Heart right ventricle (tissue), 16 donors: ENCODE measurements around the gene NKTR. TPM values are rescaled to one million over a fixed set of nuclear protein-coding genes. Genes with fewer than 3 reads are reported as not detected.
"Not testable (repeated sequence)": the region's sequence is repeated elsewhere in the genome, so short reads cannot be mapped to it uniquely, and the experiment has no call there.

Experiments
- ATAC-seq, 8 donors: fragments of 200-7000 bp; cut with Tn5 transposase; one replicate each; pipeline ENCODE4 v1.9.1; 2020; ENCODE audit warnings: mild to moderate bottlenecking in 8 of 8, moderate library complexity in 8 of 8, moderate number of reproducible peaks in 1 of 8
- DNase-seq, 2 donors: peaks; one replicate each; pipeline ENCODE4 v3.0.0-alpha.2; 2020
- H3K27ac ChIP-seq, 10 donors: fragments of 200-600 bp; sonication (generic) in 2 of 10; one replicate each; pipeline versions ENCODE4 v1.5.0 to v1.8.0; 2020 to 2022; ENCODE audit warnings: mild to moderate bottlenecking in 3 of 10
- H3K27me3 ChIP-seq, 7 donors: fragments of 200-600 bp; one replicate each; pipeline ENCODE4 v1.8.0; 2021 to 2022; ENCODE audit warnings: mild to moderate bottlenecking in 2 of 7
- H3K36me3 ChIP-seq, 9 donors: fragments of 200-600 bp; sonication (generic) in 1 of 9; one replicate each; pipeline versions ENCODE4 v1.5.0 to v1.8.0; 2020 to 2022; ENCODE audit warnings: mild to moderate bottlenecking in 2 of 9
- H3K4me1 ChIP-seq, 9 donors: fragments of 200-600 bp; sonication (generic) in 1 of 9; one replicate each; pipeline versions ENCODE4 v1.5.0 to v1.8.0; 2020 to 2022; ENCODE audit warnings: mild to moderate bottlenecking in 4 of 9
- H3K4me3 ChIP-seq, 10 donors: fragments of 200-600 bp; sonication (generic) in 2 of 10; one replicate each; pipeline versions ENCODE4 v1.5.0 to v1.8.0; 2020 to 2022; ENCODE audit warnings: mild to moderate bottlenecking in 7 of 10, moderate library complexity in 2 of 10
- H3K9me3 ChIP-seq, 11 donors: fragments of 200-600 bp in 10 of 11; sonication (generic) in 2 of 11; one replicate each; pipeline versions ENCODE4 v1.5.0 to v1.8.0; 2013 to 2022; ENCODE audit warnings: mild to moderate bottlenecking in 2 of 11, control low read depth in 1 of 11, moderate library complexity in 1 of 11
- WGBS, 2 donors: extraction: QIAGEN DNeasy Blood & Tissue Kit; methylation state at CpG; one replicate each; pipeline ENCODE4 v1.1.7; 2013; ENCODE audit warnings: inconsistent platforms in 1 of 2; 5-methylcytosine and 5-hydroxymethylcytosine counted together
- intact Hi-C, 10 donors: fragments of 100-400 bp; cut with DNase I; formaldehyde crosslinking; loops; one replicate each; pipeline versions ENCODE4 v1.11.1 to v1.14.2; 2022
- polyA plus RNA-seq, 2 donors: library from polyadenylated mRNA; stranded (reverse); fragments of 200-250 nt; gene quantifications; one replicate each; pipeline ENCODE4 v1.2.3, GENCODE V29; 2013
- total RNA-seq, 10 donors: library from RNA; stranded (reverse); fragmentation: NEBNext Ultra II Directional in 3 of 10; extraction: Animal tissue kit (Norgen Biotek cat#: 25700) in 3 of 10; gene quantifications; one replicate each; pipeline versions ENCODE4 v1.2.1 to v1.2.4, GENCODE V29; 2021 to 2023
- TF ChIP-seq, protein P1 (sequence below), 9 donors: fragments of 200-600 bp; sonication (generic) in 2 of 9; IDR thresholded peaks; one replicate each; pipeline versions ENCODE4 v1.5.0 to v1.8.0; 2021 to 2022; ENCODE audit warnings: antibody characterized with exemption in 9 of 9, mild to moderate bottlenecking in 5 of 9, moderate library complexity in 1 of 9
- donor health status: Arrhythmogenic right ventricular cardiomyopathy.
- donor health status: ischemic (EF 13 %, LVEDD 7.1; RV severe dilation, severe dysfunction).
- donor health status: healthy with polysubstance abuse.
- donor health status: DM: no; HTN: yes; CAD: no.
- donor health status: DM: no; HTN: no; CAD: no.
- donor health status: ischemic (EF 25% LVEDD 6.9; RV normal size, moderate dysfunction).
- donor health status: ischemic (EF 25% LVEDD 5.7; RV mildly dilated, moderate dysfunction).
- donor health status: healthy.
- donor health status: DM: yes; HTN: yes; CAD: no.
- donor health status: Ischemic cardiomyopathy.
- donor health status: ischemic (EF 35%, LVEDD 5.7; RV mildly dilated, moderate dysfunction).
- donor health status: nonischemic (EF 11% LVEDD 7.7; RV severe dilation, severe dysfunction).
- donor health status: DM: yes; HTN: yes; CAD: no.
- donor health status: PGD.
- donor health status: ischemic (EF 29% LVEDD 5.4; RV normal size, mild dysfunction).
- donor health status: nonischemic (EF 23%, LVEDD 6.1; RV moderate dilation, normal function).

Gene NKTR
- total and polyA plus RNA-seq, 12 donors = 10.2 to 59.3 (median 21.9) TPM

DNA sequence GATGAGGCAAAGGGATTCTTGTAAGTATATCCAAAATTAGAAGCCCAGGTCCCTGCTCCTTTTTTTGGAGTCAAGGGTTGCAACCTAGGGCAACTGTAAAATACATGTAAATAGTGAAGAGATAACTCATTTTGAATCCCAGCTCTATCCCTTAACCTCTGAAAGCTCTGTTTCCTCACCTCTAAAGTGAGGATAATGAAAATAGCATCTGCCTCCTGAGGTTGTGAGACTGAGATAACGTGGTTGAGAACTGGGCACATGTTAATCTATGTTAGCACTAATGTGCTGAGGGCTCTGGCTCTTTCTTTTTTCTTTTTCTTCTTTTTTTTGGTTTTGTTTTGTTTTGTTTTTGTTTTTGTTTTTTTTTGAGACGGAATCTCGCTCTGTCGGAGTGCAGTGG lies 4.8 kb upstream of the NKTR start:
- intact Hi-C loops = no loop called here
- WGBS, 2 donors = 80 to 91% methylated on average over 4 of the region's 4 CpGs
- TF ChIP-seq, protein P1, sequence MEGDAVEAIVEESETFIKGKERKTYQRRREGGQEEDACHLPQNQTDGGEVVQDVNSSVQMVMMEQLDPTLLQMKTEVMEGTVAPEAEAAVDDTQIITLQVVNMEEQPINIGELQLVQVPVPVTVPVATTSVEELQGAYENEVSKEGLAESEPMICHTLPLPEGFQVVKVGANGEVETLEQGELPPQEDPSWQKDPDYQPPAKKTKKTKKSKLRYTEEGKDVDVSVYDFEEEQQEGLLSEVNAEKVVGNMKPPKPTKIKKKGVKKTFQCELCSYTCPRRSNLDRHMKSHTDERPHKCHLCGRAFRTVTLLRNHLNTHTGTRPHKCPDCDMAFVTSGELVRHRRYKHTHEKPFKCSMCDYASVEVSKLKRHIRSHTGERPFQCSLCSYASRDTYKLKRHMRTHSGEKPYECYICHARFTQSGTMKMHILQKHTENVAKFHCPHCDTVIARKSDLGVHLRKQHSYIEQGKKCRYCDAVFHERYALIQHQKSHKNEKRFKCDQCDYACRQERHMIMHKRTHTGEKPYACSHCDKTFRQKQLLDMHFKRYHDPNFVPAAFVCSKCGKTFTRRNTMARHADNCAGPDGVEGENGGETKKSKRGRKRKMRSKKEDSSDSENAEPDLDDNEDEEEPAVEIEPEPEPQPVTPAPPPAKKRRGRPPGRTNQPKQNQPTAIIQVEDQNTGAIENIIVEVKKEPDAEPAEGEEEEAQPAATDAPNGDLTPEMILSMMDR (IDR thresholded peaks at IDR 0.05) = no peak
- Histone ChIP-seq H3K4me1 (peaks cover 0 to 21% (median 9%) of the 10 kb centered on the region in 9 donors), H3K4me3 (no peak overlapping the region), H3K9me3 (no peaks in the 10 kb centered on the region), H3K27me3 (no peaks in the 10 kb centered on the region), H3K27ac (no peak overlapping the region), H3K36me3 (peaks cover 0 to 38% (median 0%) of the 10 kb centered on the region in 9 donors)
- DNase-seq (no peak), ATAC-seq (no peak)

DNA sequence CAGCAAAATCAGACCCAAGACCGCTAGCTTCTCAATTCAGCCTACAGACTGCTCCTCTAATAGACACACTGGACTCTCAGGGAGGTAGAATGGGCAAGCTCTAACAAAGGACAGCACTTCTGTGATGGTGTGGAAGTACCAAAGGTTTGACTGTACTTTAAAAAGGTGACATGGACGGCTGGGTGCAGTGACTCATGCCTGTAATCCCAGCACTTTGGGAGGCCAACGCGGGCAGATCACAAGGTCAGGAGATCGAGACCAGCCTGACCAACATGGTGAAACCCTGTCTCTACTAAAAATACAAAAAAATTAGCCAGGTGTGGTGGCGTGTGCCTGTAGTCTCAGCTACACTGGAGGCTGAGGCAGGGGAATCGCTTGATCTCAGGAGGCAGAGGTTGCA lies 3.4 kb upstream of the NKTR start:
- WGBS, 2 donors = 97% methylated on average over 7 of the region's 7 CpGs
- H3K27ac ChIP-seq, H3K4me3 ChIP-seq, DNase-seq, ATAC-seq, H3K27me3 ChIP-seq, H3K9me3 ChIP-seq, intact Hi-C loops: not testable (repeated sequence)
- H3K4me1 ChIP-seq = peaks cover 0 to 18% (median 9%) of the 10 kb centered on the region in 9 donors
- H3K36me3 ChIP-seq = peaks cover 0 to 38% (median 0%) of the 10 kb centered on the region in 9 donors

DNA sequence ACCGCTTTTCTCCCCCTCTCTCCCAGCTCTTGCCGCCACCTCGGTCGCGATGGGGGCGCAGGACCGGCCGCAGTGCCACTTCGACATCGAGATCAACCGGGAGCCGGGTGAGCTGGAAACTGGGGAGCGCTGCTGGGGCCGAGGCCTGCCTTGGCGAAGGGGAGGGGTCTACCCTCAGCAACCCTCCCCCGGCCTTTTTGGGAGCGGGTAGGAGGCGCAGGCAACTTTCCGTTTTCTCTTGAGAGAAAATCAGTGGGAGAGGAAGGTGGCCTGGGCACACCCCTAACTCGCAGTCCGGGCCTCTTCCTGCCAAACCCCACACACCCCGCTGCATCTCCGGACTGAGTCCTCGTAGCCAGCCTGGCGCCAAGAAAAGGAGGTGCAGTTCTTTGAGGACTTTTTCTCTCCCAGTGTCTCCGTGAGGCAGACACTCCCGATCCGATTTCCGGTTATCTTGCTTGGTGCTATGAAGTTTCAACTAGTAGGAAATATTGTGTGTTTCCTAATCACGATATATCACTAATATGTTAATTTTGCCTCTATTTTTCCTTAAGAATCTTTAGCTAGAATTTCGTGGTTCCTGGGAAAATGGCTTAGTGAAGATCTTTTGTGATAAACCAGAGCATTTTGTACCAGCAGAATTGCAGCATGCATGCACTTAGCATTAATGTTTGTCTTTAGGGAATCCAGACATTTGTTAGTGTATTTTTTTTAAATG lies 631 bp downstream of the NKTR start:
- peak overlapping the region; percentile 98 to 100 (median 98) for H3K27ac ChIP-seq
- TF ChIP-seq, protein P1 (IDR thresholded peaks at IDR 0.05) = no peak
- H3K9me3 ChIP-seq = peaks cover 0 to 15% (median 8%) of the 10 kb centered on the region in 11 donors
- WGBS, 2 donors = 0% methylated on average over 31 of the region's 31 CpGs
- peak in 1 of 2 donors; percentile 75 for DNase-seq
- peak overlapping the region; percentile 77 to 96 (median 86) for H3K4me3 ChIP-seq
- no peaks in the 10 kb centered on the region for H3K27me3 ChIP-seq
- intact Hi-C loops = loop anchor here in 4 of 10 donors (1.0 to 5.0 kb wide), 3 partner anchors 11 to 139 kb away; partner anchors contain the start of genes ZBTB47 (in 4 of the 4) and SS18L2 (in 1 of the 4)
- ATAC-seq = peak; percentile 59 to 69 (median 62)
- H3K4me1 ChIP-seq = peaks cover 0 to 48% (median 32%) of the 10 kb centered on the region in 9 donors
- peaks cover 0 to 22% (median 12%) of the 10 kb centered on the region in 9 donors for H3K36me3 ChIP-seq

DNA sequence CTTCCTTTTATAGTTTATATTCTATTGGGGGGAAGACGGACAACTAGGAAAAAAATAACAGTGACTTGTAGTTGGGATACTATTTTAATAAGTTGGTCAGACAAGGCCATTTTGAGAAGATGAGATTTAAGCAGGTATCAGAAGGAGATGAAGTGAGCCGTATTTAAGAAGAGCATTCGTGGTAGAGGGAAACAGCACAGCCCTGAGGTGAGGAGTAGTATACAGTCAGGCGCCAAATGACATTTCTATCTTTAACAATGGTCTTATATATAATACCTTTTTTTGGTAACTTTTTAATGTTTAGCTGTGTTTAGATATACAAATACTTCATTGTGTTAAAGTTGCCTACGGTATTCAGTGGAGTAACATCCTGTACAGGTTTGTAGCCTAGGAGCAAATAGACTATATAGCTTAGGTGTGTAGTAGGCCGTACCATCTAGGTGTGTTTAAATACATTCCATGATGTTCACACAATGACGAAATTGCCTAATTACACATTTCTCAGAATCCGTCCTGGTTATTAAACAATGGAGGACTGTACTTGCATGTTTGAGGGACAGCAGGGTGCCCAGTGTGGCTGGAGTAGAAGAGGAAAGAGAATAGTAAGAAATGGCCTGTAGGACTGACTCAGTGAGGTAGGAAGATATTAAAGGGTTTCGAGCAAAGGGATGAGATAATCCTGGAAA lies 1.6 kb downstream of the NKTR start:
- ATAC-seq (no peak), DNase-seq (no peak)
- 48 to 56% methylated on average over 9 of the region's 9 CpGs for WGBS, 2 donors
- peaks cover 0 to 53% (median 37%) of the 10 kb centered on the region in 9 donors for H3K4me1 ChIP-seq
- intact Hi-C loops = loop anchor here in 4 of 10 donors (5.0 kb wide), 1 partner anchor 50 kb away; the partner anchor contains the start of gene ZBTB47 (in 4 of the 4)
- peak overlapping the region; percentile 28 to 100 (median 98) for H3K27ac ChIP-seq
- no peaks in the 10 kb centered on the region for H3K27me3 ChIP-seq
- TF ChIP-seq, protein P1 (IDR thresholded peaks at IDR 0.05) = peak in 2 of 9 donors; percentile 11 to 19
- peaks cover 0 to 15% (median 8%) of the 10 kb centered on the region in 11 donors for H3K9me3 ChIP-seq
- H3K4me3 ChIP-seq = peak overlapping the region; percentile 77 to 96 (median 86)
- H3K36me3 ChIP-seq = peaks cover 0 to 28% (median 12%) of the 10 kb centered on the region in 9 donors
